Subcutaneous abdominal adipose tissue (tissue), 5 donors: ENCODE measurements around the gene ARHGAP28.

ENCODE experiments used
- H3K27ac ChIP-seq: one replicate; pipeline ENCODE4 v1.7.0; 2013; ENCODE audit warnings: low read depth, mild to moderate bottlenecking, inconsistent platforms, low read length, moderate library complexity
- H3K27me3 ChIP-seq, 5 donors: one replicate each; pipeline ENCODE4 v1.7.0; 2013; ENCODE audit warnings: low read length in 5 of 5, inconsistent platforms in 1 of 5; ENCODE audit not compliant: control insufficient read depth in 5 of 5, insufficient read depth in 4 of 5
- H3K36me3 ChIP-seq, 5 donors: one replicate each; pipeline ENCODE4 v1.7.0; 2013; ENCODE audit warnings: low read length in 5 of 5; ENCODE audit not compliant: control insufficient read depth in 5 of 5, insufficient read depth in 5 of 5
- H3K4me1 ChIP-seq, 5 donors: one replicate each; pipeline ENCODE4 v1.7.0; 2013; ENCODE audit warnings: low read length in 5 of 5, mild to moderate bottlenecking in 3 of 5, moderate library complexity in 1 of 5; ENCODE audit not compliant: control insufficient read depth in 5 of 5, insufficient read depth in 5 of 5
- H3K4me3 ChIP-seq, 5 donors: one replicate each; pipeline ENCODE4 v1.7.0; 2013; ENCODE audit warnings: low read length in 5 of 5, low read depth in 1 of 5
- H3K9ac ChIP-seq, 5 donors: one replicate each; pipeline ENCODE4 v1.7.0; 2013; ENCODE audit warnings: low read length in 5 of 5, mild to moderate bottlenecking in 4 of 5, moderate library complexity in 3 of 5
- H3K9me3 ChIP-seq, 5 donors: one replicate each; pipeline ENCODE4 v1.7.0; 2013; ENCODE audit warnings: low read length in 5 of 5; ENCODE audit not compliant: control insufficient read depth in 5 of 5
- donor health status: healthy.
- donor health status: healthy.
- donor health status: healthy.
- donor health status: healthy.
- donor health status: healthy.

ARHGAP28 gene

GRCh38 chr18:6886797-6887330 is 157.3 kb downstream of the ARHGAP28 start:
- Histone ChIP-seq H3K9me3 (no peaks in the 10 kb centered on the region), H3K9ac (no peak overlapping the region), H3K27me3 (no peaks in the 10 kb centered on the region), H3K4me1 (peaks cover 0 to 14% (median 10%) of the 10 kb centered on the region in 5 donors), H3K27ac (no peak overlapping the region), H3K36me3 (peaks cover 6 to 24% (median 19%) of the 10 kb centered on the region in 5 donors), H3K4me3 (no peak overlapping the region)

GRCh38 chr18:6891788-6892187 is 162.3 kb downstream of the ARHGAP28 start:
- no peak overlapping the region for H3K9ac ChIP-seq
- H3K4me3 ChIP-seq: no peak overlapping the region
- H3K27ac ChIP-seq: no peak overlapping the region
- H3K36me3 ChIP-seq: peaks cover 17 to 43% (median 40%) of the 10 kb centered on the region in 5 donors
- H3K9me3 ChIP-seq: no peaks in the 10 kb centered on the region
- no peaks in the 10 kb centered on the region for H3K27me3 ChIP-seq
- H3K4me1 ChIP-seq: peaks cover 0 to 4% (median under 1%) of the 10 kb centered on the region in 5 donors

DNA sequence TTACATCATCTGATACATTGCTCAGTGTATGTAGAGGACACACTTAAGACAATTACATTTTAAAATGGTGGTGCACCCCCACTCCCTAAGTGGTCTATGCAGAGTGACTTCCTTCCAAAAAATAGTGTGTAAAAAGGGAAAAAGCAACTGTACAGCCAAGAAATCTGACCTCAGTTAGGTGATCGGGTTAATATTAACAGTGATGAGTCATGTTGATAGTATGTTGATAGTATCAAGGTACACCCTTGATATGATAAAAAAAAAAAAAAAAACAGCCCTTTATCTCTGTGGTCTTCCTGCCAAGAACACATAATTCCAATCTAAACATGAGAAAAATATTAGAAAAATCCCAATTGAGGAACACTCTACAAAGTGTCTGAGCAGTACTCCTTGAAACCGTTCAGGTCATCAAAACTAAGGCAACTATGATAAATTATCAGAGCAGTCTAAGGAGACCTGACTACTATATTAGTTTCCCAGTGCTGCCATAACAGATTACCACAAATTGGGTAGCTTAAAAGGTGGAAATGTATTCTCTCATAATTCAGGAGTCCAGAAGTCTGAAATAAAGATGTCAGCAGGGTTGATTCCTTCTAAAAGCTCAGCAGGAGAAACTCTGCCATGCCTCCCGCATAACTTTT is 171.9 kb downstream of the ARHGAP28 start:
- Histone ChIP-seq H3K4me1 (no peaks in the 10 kb centered on the region), H3K27me3 (no peaks in the 10 kb centered on the region), H3K9ac (no peak overlapping the region), H3K9me3 (peaks cover 0 to 6% (median 0%) of the 10 kb centered on the region in 5 donors), H3K27ac (no peak overlapping the region), H3K4me3 (no peak overlapping the region), H3K36me3 (peaks cover 9 to 19% (median 13%) of the 10 kb centered on the region in 5 donors)

- no peaks in the 10 kb centered on the region for H3K4me1 ChIP-seq
- peaks cover 0 to 3% (median 0%) of the 10 kb centered on the region in 5 donors for H3K9me3 ChIP-seq
- H3K27me3 ChIP-seq: no peaks in the 10 kb centered on the region
- no peak overlapping the region for H3K4me3 ChIP-seq
- no peak overlapping the region for H3K27ac ChIP-seq
- peaks cover under 1 to 18% (median 4%) of the 10 kb centered on the region in 5 donors for H3K36me3 ChIP-seq
- H3K9ac ChIP-seq: no peak overlapping the region
These were observed 187.6 kb downstream of the ARHGAP28 start for GRCh38 chr18:6917072-6917471.

GRCh38 chr18:6920099-6920955 is 190.8 kb downstream of the ARHGAP28 start:
- H3K9ac ChIP-seq: no peak overlapping the region
- H3K36me3 ChIP-seq: peaks cover 0 to 3% (median 0%) of the 10 kb centered on the region in 5 donors
- no peaks in the 10 kb centered on the region for H3K27me3 ChIP-seq
- peaks cover 0 to 4% (median 0%) of the 10 kb centered on the region in 5 donors for H3K4me1 ChIP-seq
- H3K9me3 ChIP-seq: peaks cover 0 to 3% (median 0%) of the 10 kb centered on the region in 5 donors
- H3K27ac ChIP-seq: no peak overlapping the region
- H3K4me3 ChIP-seq: no peak overlapping the region

- no peak overlapping the region for H3K9ac ChIP-seq
- peaks cover 0 to 3% (median 0%) of the 10 kb centered on the region in 5 donors for H3K9me3 ChIP-seq
- no peak overlapping the region for H3K27ac ChIP-seq
- H3K27me3 ChIP-seq: no peaks in the 10 kb centered on the region
- peaks cover 0 to 4% (median 0%) of the 10 kb centered on the region in 5 donors for H3K4me1 ChIP-seq
- H3K36me3 ChIP-seq: no peaks in the 10 kb centered on the region
- no peak overlapping the region for H3K4me3 ChIP-seq
These were observed 192.1 kb downstream of the ARHGAP28 start for GRCh38 chr18:6921571-6921970.

DNA sequence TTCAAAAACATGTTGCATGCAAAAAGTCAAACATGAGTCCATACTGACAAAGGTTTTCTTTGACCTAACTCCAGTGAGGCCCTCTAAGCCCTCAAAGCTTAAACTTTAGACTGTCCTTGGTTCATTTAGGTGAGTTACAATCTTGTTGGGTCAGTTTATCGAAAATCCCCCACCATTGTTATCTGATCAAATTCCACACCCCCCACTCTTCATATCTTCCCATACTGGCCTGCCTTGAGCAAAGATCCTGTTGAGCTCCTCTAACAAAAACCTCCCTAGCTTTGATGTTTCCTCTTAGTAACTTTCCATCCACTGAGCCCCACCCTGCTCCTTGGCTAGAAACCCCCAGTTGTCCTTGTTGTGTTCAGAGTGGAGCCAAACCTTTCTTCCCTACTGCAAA is 193.7 kb downstream of the ARHGAP28 start:
- no peak overlapping the region for H3K9ac ChIP-seq
- no peak overlapping the region for H3K4me3 ChIP-seq
- H3K9me3 ChIP-seq: no peaks in the 10 kb centered on the region
- H3K27me3 ChIP-seq: no peaks in the 10 kb centered on the region
- H3K27ac ChIP-seq: peak overlapping the region; percentile 11
- H3K36me3 ChIP-seq: no peaks in the 10 kb centered on the region
- peaks cover 0 to 4% (median 0%) of the 10 kb centered on the region in 5 donors for H3K4me1 ChIP-seq

DNA sequence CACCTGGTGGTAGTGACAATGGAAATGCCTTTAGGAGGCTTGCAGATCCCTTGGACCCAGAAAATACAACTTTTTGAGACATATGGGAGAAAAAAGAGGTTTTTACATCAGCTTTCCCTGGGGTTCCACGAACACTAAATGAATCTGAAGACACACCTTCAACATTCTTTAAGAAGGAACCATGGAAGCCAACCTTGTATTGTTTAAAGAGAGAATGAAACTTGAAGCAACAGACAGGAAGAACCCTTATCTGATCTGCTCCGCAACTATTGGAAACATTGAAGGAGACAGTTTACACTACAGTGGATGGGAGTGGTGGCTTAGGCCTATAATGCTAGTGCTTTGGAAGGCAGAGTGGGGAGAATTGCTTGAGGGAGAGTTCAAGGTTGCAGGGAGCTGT is 197.6 kb downstream of the ARHGAP28 start:
- Histone ChIP-seq H3K27me3 (no peaks in the 10 kb centered on the region), H3K36me3 (no peaks in the 10 kb centered on the region), H3K4me3 (no peak overlapping the region), H3K9me3 (no peaks in the 10 kb centered on the region), H3K4me1 (peaks cover 0 to 4% (median 0%) of the 10 kb centered on the region in 5 donors), H3K9ac (no peak overlapping the region), H3K27ac (no peak overlapping the region)

- no peak overlapping the region for H3K4me3 ChIP-seq
- peaks cover 0 to 4% (median 0%) of the 10 kb centered on the region in 5 donors for H3K4me1 ChIP-seq
- H3K36me3 ChIP-seq: no peaks in the 10 kb centered on the region
- no peak overlapping the region for H3K27ac ChIP-seq
- no peak overlapping the region for H3K9ac ChIP-seq
- no peaks in the 10 kb centered on the region for H3K9me3 ChIP-seq
- H3K27me3 ChIP-seq: no peaks in the 10 kb centered on the region
These were observed 198.8 kb downstream of the ARHGAP28 start for GRCh38 chr18:6928359-6928758.
